Panc1 (cell line): ENCODE data around the gene AKAP14. TPM values are rescaled to one million over a fixed set of nuclear protein-coding genes. Genes with fewer than 3 reads are reported as not detected.
A peak's percentile ranks its signal among the peaks of the same experiment; 100 is the strongest.
"Not testable (repeated sequence)": the region's sequence is repeated elsewhere in the genome, so short reads cannot be mapped to it uniquely, and the experiment has no call there.

Experiments used
- ATAC-seq: fragments of 200-7000 bp; cut with Tn5 transposase; 2 replicates; pipeline ENCODE4 v1.9.1; 2020; ENCODE audit warnings: mild to moderate bottlenecking, moderate library complexity
- BruUV-seq: library from RNA; stranded (reverse); fragments of 400-500 nt; replicated peaks from 2 replicates; lab custom pipeline; 2021; lab: Mats Ljungman, UMichigan
- CTCF ChIA-PET: fragments of 300-600 bp; sonication (Branson Sonifier 250); formaldehyde crosslinking; loops from one replicate; lab custom pipeline; 2022; ENCODE audit warnings: antibody characterized with exemption; lab: Charles Lee
- POLR2A ChIA-PET: fragments of 300-600 bp; sonication (Branson Sonifier 250); formaldehyde crosslinking; loops from one replicate; lab custom pipeline; 2022; ENCODE audit warnings: antibody characterized with exemption; lab: Charles Lee
- DNase-seq: peaks from one replicate; pipeline ENCODE4 v3.0.0-alpha.2; 2010; ENCODE audit warnings: low read depth, low spot score
- H3K27ac ChIP-seq: 2 replicates; pipeline ENCODE4 v1.5.1; 2011; ENCODE audit warnings: mild to moderate bottlenecking, low read length, inconsistent platforms
- H3K27me3 ChIP-seq: fragments of 200-500 bp; sonication (Bioruptor generic); 2 replicates; pipeline ENCODE4 v1.6.0; 2014; ENCODE audit warnings: low read length, inconsistent platforms; ENCODE audit not compliant: control insufficient read depth, insufficient read depth
- H3K36me3 ChIP-seq: fragments of 200-500 bp; sonication (Bioruptor generic); 2 replicates; pipeline ENCODE4 v1.5.1; 2014; ENCODE audit warnings: inconsistent platforms, mild to moderate bottlenecking, low read length, moderate library complexity; ENCODE audit not compliant: control insufficient read depth, insufficient read depth
- H3K4me1 ChIP-seq: 2 replicates; pipeline ENCODE4 v1.5.1; 2011; ENCODE audit warnings: inconsistent platforms, mild to moderate bottlenecking, low read length, moderate library complexity; ENCODE audit not compliant: control insufficient read depth, insufficient read depth
- H3K4me3 ChIP-seq, 2 experiments: 2 replicates each; pipeline ENCODE4 v1.5.1; 2011 to 2012; ENCODE audit warnings: low read depth in 2 of 2, low read length in 2 of 2, mild to moderate bottlenecking in 2 of 2, inconsistent platforms in 1 of 2, moderate library complexity in 1 of 2
- H3K9me3 ChIP-seq: fragments of 200-500 bp; sonication (Bioruptor generic); 2 replicates; pipeline ENCODE4 v1.5.1; 2014; ENCODE audit warnings: low read depth, mild to moderate bottlenecking, inconsistent platforms, low read length, moderate library complexity; ENCODE audit not compliant: control insufficient read depth, insufficient read depth
- CTCF ChIP-seq: fragments of 450-650 bp; IDR thresholded peaks from 2 replicates; pipeline ENCODE4 v1.5.1; 2017; ENCODE audit warnings: mild to moderate bottlenecking
- POLR2AphosphoS5 ChIP-seq: IDR thresholded peaks from 2 replicates; pipeline ENCODE4 v1.6.1; 2012; ENCODE audit warnings: mild to moderate bottlenecking, low read depth, low read length, moderate library complexity
- REST ChIP-seq, 2 experiments: IDR thresholded peaks; 2 replicates each; pipeline ENCODE4 v1.6.1; 2011 to 2012; ENCODE audit warnings: low read depth in 2 of 2, control low read depth in 1 of 2, low read length in 1 of 2, mild to moderate bottlenecking in 1 of 2, moderate library complexity in 1 of 2; ENCODE audit not compliant: insufficient read depth in 1 of 2
- SIN3A ChIP-seq: IDR thresholded peaks from 2 replicates; pipeline ENCODE4 v1.6.1; 2012; ENCODE audit warnings: low read depth, mild to moderate bottlenecking, low read length, moderate library complexity, borderline replicate concordance; ENCODE audit not compliant: insufficient read depth
- TCF7L2 ChIP-seq: IDR thresholded peaks from 2 replicates; pipeline ENCODE4 v1.6.1; 2011; ENCODE audit warnings: mild to moderate bottlenecking, low read depth, low read length, inconsistent platforms
- in situ Hi-C: cut with HindIII; loops from 2 replicates; pipeline ENCODE4 v1.10.0; 2016; ENCODE audit warnings: low sequenced_read_pairs, low pct_unique_long_range_greater_than_20kb
- intact Hi-C: fragments of 100-400 bp; cut with micrococcal nuclease; formaldehyde crosslinking; loops from one replicate; pipeline ENCODE4 v1.10.0; 2022; ENCODE audit not compliant: unreplicated experiment
- total RNA-seq: library from RNA; stranded (reverse); gene quantifications from one replicate; pipeline ENCODE4 v1.2.1, GENCODE V29; 2021; ENCODE audit not compliant: unreplicated experiment

AKAP14 gene
- total RNA-seq, 1 experiment from 2014 or later: 0.28 TPM

GRCh38 chrX:119948381-119948780 is 52.7 kb downstream of the AKAP14 start:
- Histone ChIP-seq H3K4me3 (no peak overlapping the region), H3K4me1 (peaks cover 3% of the 10 kb centered on the region; the same call in 1 of the 2 replicates), H3K36me3 (no peaks in the 10 kb centered on the region), H3K27ac (no peak overlapping the region), H3K27me3 (no peaks in the 10 kb centered on the region; the same call in 1 of the 2 replicates), H3K9me3 (no peaks in the 10 kb centered on the region)
- DNase-seq (no peak), ATAC-seq (no peak)
- POLR2A ChIA-PET: no interaction called here
- CTCF ChIA-PET: interaction anchor here (1.2 kb wide), 1 partner anchor 160 kb away, joined by 3 read pairs; no protein-coding TSS in a partner anchor
- in situ Hi-C loops: no loop called here
- TF ChIP-seq CTCF (peak; percentile 51), SIN3A (no peak)
- intact Hi-C loops: no loop called here
- BruUV-seq: no TSS peak

GRCh38 chrX:119954374-119954773 is 58.7 kb downstream of the AKAP14 start:
- CTCF ChIA-PET: no interaction called here
- in situ Hi-C loops (no loop called here), intact Hi-C loops (no loop called here)
- no peaks in the 10 kb centered on the region for H3K4me1 ChIP-seq
- H3K27ac ChIP-seq: no peak overlapping the region
- no TSS peak for BruUV-seq
- no peak for TF ChIP-seq SIN3A
- no peak for TF ChIP-seq REST (IDR thresholded peaks at IDR 0.05; ENCODE audit: insufficient read depth in 1 of 2, low read depth in 2 of 2, low read length in 1 of 2)
- TF ChIP-seq TCF7L2: no peak
- TF ChIP-seq CTCF: no peak
- no peak for TF ChIP-seq POLR2AphosphoS5
- DNase-seq (no peak), ATAC-seq (no peak)
- no peaks in the 10 kb centered on the region for H3K36me3 ChIP-seq
- no peaks in the 10 kb centered on the region for H3K9me3 ChIP-seq
- no peaks in the 10 kb centered on the region; the same call in 1 of the 2 replicates for H3K27me3 ChIP-seq
- no peak overlapping the region for H3K4me3 ChIP-seq
- POLR2A ChIA-PET: no interaction called here

- DNase-seq, in situ Hi-C loops, H3K27ac ChIP-seq, intact Hi-C loops, H3K9me3 ChIP-seq, H3K27me3 ChIP-seq, BruUV-seq, H3K4me3 ChIP-seq, ATAC-seq, H3K36me3 ChIP-seq, POLR2A ChIA-PET, H3K4me1 ChIP-seq: not testable (repeated sequence)
- CTCF ChIA-PET: interaction anchor here (1.0 kb wide), 1 partner anchor 26 kb away, joined by 3 read pairs; no protein-coding TSS in a partner anchor
These were observed 60.3 kb downstream of the AKAP14 start for GRCh38 chrX:119955807-119956570.
